ENCODE results near the gene TTN.

Gene TTN

GRCh38 chr2:178517496-178517895 is 289.7 kb downstream of the TTN start:
- TF ChIP-seq EZH2 (optimal IDR thresholded peaks at IDR 0.05; ENCODE audit: low read depth, low read length) = no peak
- TF ChIP-seq CTCF (IDR thresholded peaks at IDR 0.05; ENCODE audit: low read length) = no peak
- TF ChIP-seq EZH2phosphoT487 (IDR thresholded peaks at IDR 0.05; ENCODE audit: low read length) = no peak
- DNase-seq = no peak
- Histone ChIP-seq H3K9me3 (replicated peaks; ENCODE audit: insufficient read depth, low read length) (no peaks in the 10 kb centered on the region), H3K4me2 (ENCODE audit: low read depth, low read length) (no peak overlapping the region), H3K4me1 (ENCODE audit: low read length) (no peaks in the 10 kb centered on the region), H3K36me3 (replicated peaks; ENCODE audit: insufficient read depth, low read length) (no peaks in the 10 kb centered on the region), H3K27ac (ENCODE audit: low read length) (no peak overlapping the region), H3K27me3 (replicated peaks; ENCODE audit: insufficient read depth, low read length) (no peaks in the 10 kb centered on the region), H3K9ac (ENCODE audit: low read length) (no peak overlapping the region), H3K9me2 (replicated peaks; ENCODE audit: insufficient read depth, low read length) (no peaks in the 10 kb centered on the region), H2AFZ (ENCODE audit: low read length) (no peak overlapping the region), H3F3A (ENCODE audit: insufficient read depth, low read length) (no peaks in the 10 kb centered on the region), H3K4me3 (ENCODE audit: low read length) (no peak overlapping the region), H3K79me2 (ENCODE audit: low read length) (no peaks in the 10 kb centered on the region), H4K20me1 (ENCODE audit: insufficient read depth, low read length) (no peaks in the 10 kb centered on the region)

- no peaks in the 10 kb centered on the region for H4K20me1 ChIP-seq (ENCODE audit: insufficient read depth, low read length)
- TF ChIP-seq EZH2 (optimal IDR thresholded peaks at IDR 0.05; ENCODE audit: low read depth, low read length) (no peak), CTCF (IDR thresholded peaks at IDR 0.05; ENCODE audit: low read length) (no peak), EZH2phosphoT487 (IDR thresholded peaks at IDR 0.05; ENCODE audit: low read length) (no peak)
- no peaks in the 10 kb centered on the region for H3F3A ChIP-seq (ENCODE audit: insufficient read depth, low read length)
- H3K9me2 ChIP-seq (replicated peaks; ENCODE audit: insufficient read depth, low read length) = no peaks in the 10 kb centered on the region
- no peak overlapping the region for H3K27ac ChIP-seq (ENCODE audit: low read length)
- no peak overlapping the region for H3K4me2 ChIP-seq (ENCODE audit: low read depth, low read length)
- no peak overlapping the region for H3K9ac ChIP-seq (ENCODE audit: low read length)
- no peak overlapping the region for H2AFZ ChIP-seq (ENCODE audit: low read length)
- no peak for DNase-seq
- no peaks in the 10 kb centered on the region for H3K36me3 ChIP-seq (replicated peaks; ENCODE audit: insufficient read depth, low read length)
- no peak overlapping the region for H3K4me3 ChIP-seq (ENCODE audit: low read length)
- no peaks in the 10 kb centered on the region for H3K9me3 ChIP-seq (replicated peaks; ENCODE audit: insufficient read depth, low read length)
- H3K27me3 ChIP-seq (replicated peaks; ENCODE audit: insufficient read depth, low read length) = no peaks in the 10 kb centered on the region
- no peaks in the 10 kb centered on the region for H3K79me2 ChIP-seq (ENCODE audit: low read length)
- no peaks in the 10 kb centered on the region for H3K4me1 ChIP-seq (ENCODE audit: low read length)
These were observed 292.6 kb downstream of the TTN start for GRCh38 chr2:178514664-178515063.

GRCh38 chr2:178513876-178514275 is 293.3 kb downstream of the TTN start:
- H3K27me3 ChIP-seq (replicated peaks; ENCODE audit: insufficient read depth, low read length) = no peaks in the 10 kb centered on the region
- H3K9me2 ChIP-seq (replicated peaks; ENCODE audit: insufficient read depth, low read length) = no peaks in the 10 kb centered on the region
- no peak overlapping the region for H2AFZ ChIP-seq (ENCODE audit: low read length)
- no peaks in the 10 kb centered on the region for H3F3A ChIP-seq (ENCODE audit: insufficient read depth, low read length)
- H3K4me2 ChIP-seq (ENCODE audit: low read depth, low read length) = no peak overlapping the region
- no peak for DNase-seq
- no peaks in the 10 kb centered on the region for H4K20me1 ChIP-seq (ENCODE audit: insufficient read depth, low read length)
- no peaks in the 10 kb centered on the region for H3K4me1 ChIP-seq (ENCODE audit: low read length)
- no peaks in the 10 kb centered on the region for H3K36me3 ChIP-seq (replicated peaks; ENCODE audit: insufficient read depth, low read length)
- H3K9me3 ChIP-seq (replicated peaks; ENCODE audit: insufficient read depth, low read length) = no peaks in the 10 kb centered on the region
- H3K4me3 ChIP-seq (ENCODE audit: low read length) = no peak overlapping the region
- H3K27ac ChIP-seq (ENCODE audit: low read length) = no peak overlapping the region
- TF ChIP-seq CTCF (IDR thresholded peaks at IDR 0.05; ENCODE audit: low read length) (no peak), EZH2 (optimal IDR thresholded peaks at IDR 0.05; ENCODE audit: low read depth, low read length) (no peak), EZH2phosphoT487 (IDR thresholded peaks at IDR 0.05; ENCODE audit: low read length) (no peak)
- H3K79me2 ChIP-seq (ENCODE audit: low read length) = no peaks in the 10 kb centered on the region
- no peak overlapping the region for H3K9ac ChIP-seq (ENCODE audit: low read length)
